ENCODE data around the gene MAGEF1. TPM values are rescaled to one million over a fixed set of nuclear protein-coding genes. Genes with fewer than 3 reads are reported as not detected.

The MAGEF1 gene
- total and polyA plus RNA-seq, 2 experiments from 2014 or later = 66.5 to 88.7 TPM

- no peak overlapping the region for H3K4me2 ChIP-seq
- H3K27me3 Mint-ChIP-seq (ENCODE audit: insufficient read depth, low read depth, poor library complexity) = peaks cover 14% of the 10 kb centered on the region
- DNase-seq (ENCODE audit: low spot score) (no peak), ATAC-seq (no peak)
- H3K4me1 ChIP-seq (ENCODE audit: insufficient read depth) = peaks cover 13% of the 10 kb centered on the region
- H3K4me3 Mint-ChIP-seq = no peak overlapping the region; the same call in 2 of the 3 replicates
- no peaks in the 10 kb centered on the region for H3K27me3 ChIP-seq (ENCODE audit: insufficient read depth)
- no peak overlapping the region for H3K4me3 ChIP-seq
- H3K9me3 Mint-ChIP-seq = no peaks in the 10 kb centered on the region
- peaks cover 4% of the 10 kb centered on the region; the same call in 1 of the 2 replicates for H3K9me2 ChIP-seq (ENCODE audit: insufficient read depth)
- H3K79me2 ChIP-seq (replicated peaks; ENCODE audit: insufficient read depth) = no peaks in the 10 kb centered on the region
- H2AFZ ChIP-seq = peak overlapping the region; percentile 38; the same call in 1 of the 2 replicates
- no peaks in the 10 kb centered on the region for H4K20me1 ChIP-seq (replicated peaks; ENCODE audit: insufficient read depth)
- H3K36me3 ChIP-seq (ENCODE audit: insufficient read depth) = no peaks in the 10 kb centered on the region
- no peak overlapping the region for H3K27ac ChIP-seq (ENCODE audit: low read depth)
- no peak for TF ChIP-seq NANOG (IDR thresholded peaks at IDR 0.05; ENCODE audit: borderline replicate concordance)
- no peak for TF ChIP-seq STAT1 (IDR thresholded peaks at IDR 0.05; ENCODE audit: unreplicated experiment)
- TF ChIP-seq EZH2 (IDR thresholded peaks at IDR 0.05; ENCODE audit: low read depth, unreplicated experiment) = no peak
- no peak for TF ChIP-seq ETS1 (IDR thresholded peaks at IDR 0.05)
- no peak for TF ChIP-seq ZNF462 (CRISPR knock-in tag; IDR thresholded peaks at IDR 0.05)
- TF ChIP-seq REST (IDR thresholded peaks at IDR 0.05; ENCODE audit: unreplicated experiment) = no peak
- no peak for TF ChIP-seq JUNB (IDR thresholded peaks at IDR 0.05; ENCODE audit: unreplicated experiment)
- no peak for TF ChIP-seq ZNF331 (CRISPR knock-in tag; IDR thresholded peaks at IDR 0.05; ENCODE audit: low read depth)
- no peak for TF ChIP-seq EZH2phosphoT487 (IDR thresholded peaks at IDR 0.05; ENCODE audit: unreplicated experiment)
- TF ChIP-seq ZNF114 (CRISPR knock-in tag; IDR thresholded peaks at IDR 0.05) = no peak
- no peak for TF ChIP-seq POLR2AphosphoS5 (IDR thresholded peaks at IDR 0.05; ENCODE audit: low read depth)
- TF ChIP-seq CTCF (conservative IDR thresholded peaks at IDR 0.05; ENCODE audit: low read depth in 2 of 2) = no peak
- no peak for TF ChIP-seq CREB1 (CRISPR knock-in tag; IDR thresholded peaks at IDR 0.05; ENCODE audit: low read depth)
- H3K36me3 Mint-ChIP-seq (ENCODE audit: low read depth) = no peaks in the 10 kb centered on the region
- peaks cover 14% of the 10 kb centered on the region for H3K4me1 Mint-ChIP-seq
- no peaks in the 10 kb centered on the region for H3F3A ChIP-seq (replicated peaks; ENCODE audit: low read depth)
- no peak overlapping the region for H3K27ac Mint-ChIP-seq
Measured at GRCh38 chr3:184677344-184678316, 34.2 kb downstream of the MAGEF1 start.
